Measurements from ENCODE around the gene EXD3.

EXD3 gene

GRCh38 chr9:137302449-137303150 is 120.4 kb downstream of the EXD3 start:
- DNase-seq: no peak

- DNase-seq: peak; percentile 70
Measured at GRCh38 chr9:137302118-137302448, 120.9 kb downstream of the EXD3 start, which contains the start of gene NRARP. Gene NRARP (minus strand): TSS chr9:137302271. CDS start chr9:137301928, 343 bp downstream.

- peak; percentile 47 for DNase-seq
Measured at GRCh38 chr9:137301081-137301947, 121.6 kb downstream of the EXD3 start.

GRCh38 chr9:137300567-137301080 is 122.3 kb downstream of the EXD3 start:
- DNase-seq: no peak

- DNase-seq: no peak
Measured at GRCh38 chr9:137299938-137300337, 123.0 kb downstream of the EXD3 start.

- no peak for DNase-seq
Measured at GRCh38 chr9:137299203-137299565, 123.8 kb downstream of the EXD3 start.

- no peak for DNase-seq
Measured at GRCh38 chr9:137298401-137299202, 124.4 kb downstream of the EXD3 start.

GRCh38 chr9:137297966-137298365 is 125.0 kb downstream of the EXD3 start:
- no peak for DNase-seq

- no peak for DNase-seq
Measured at GRCh38 chr9:137296670-137297664, 126.0 kb downstream of the EXD3 start.

- DNase-seq: no peak
Measured at GRCh38 chr9:137295849-137296669, 126.9 kb downstream of the EXD3 start.

- no peak for DNase-seq
Measured at GRCh38 chr9:137295238-137295811, 127.6 kb downstream of the EXD3 start.

GRCh38 chr9:137294681-137295237 is 128.2 kb downstream of the EXD3 start:
- DNase-seq: no peak

GRCh38 chr9:137294091-137294680 is 128.8 kb downstream of the EXD3 start:
- no peak for DNase-seq

GRCh38 chr9:137293482-137294090 is 129.4 kb downstream of the EXD3 start:
- no peak for DNase-seq

GRCh38 chr9:137293094-137293481 is 129.9 kb downstream of the EXD3 start:
- DNase-seq: no peak

GRCh38 chr9:137286975-137287383 is 136.0 kb downstream of the EXD3 start:
- DNase-seq: no peak

GRCh38 chr9:137281345-137282116 is 141.4 kb downstream of the EXD3 start:
- no peak for DNase-seq

Measured in NCI-H510A (cell line).